ENCODE measurements around the gene SCO2.
"Not testable (repeated sequence)": the region's sequence is repeated elsewhere in the genome, so short reads cannot be mapped to it uniquely, and the experiment has no call there.

DNA sequence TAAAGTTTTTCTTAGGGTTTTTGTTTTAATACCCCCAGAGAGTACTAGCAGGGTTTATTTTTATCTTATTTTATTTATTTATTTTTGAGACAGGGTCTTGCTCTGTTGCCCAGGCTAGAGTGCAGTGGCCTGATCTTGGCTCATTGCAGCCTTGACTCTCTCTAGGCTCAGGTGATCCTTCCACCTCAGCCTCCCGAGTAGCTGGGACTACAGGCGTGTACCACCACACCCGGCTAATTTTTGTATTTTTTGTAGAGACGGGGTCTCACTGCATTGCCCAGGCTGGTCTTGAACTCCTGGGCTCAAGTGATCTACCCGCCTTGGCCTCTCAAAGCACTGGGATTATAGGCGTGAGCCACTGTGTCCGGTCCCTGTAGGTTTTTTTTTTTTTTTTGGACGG, 5.2 kb downstream of the SCO2 start:
- TF ChIP-seq, protein P1, sequence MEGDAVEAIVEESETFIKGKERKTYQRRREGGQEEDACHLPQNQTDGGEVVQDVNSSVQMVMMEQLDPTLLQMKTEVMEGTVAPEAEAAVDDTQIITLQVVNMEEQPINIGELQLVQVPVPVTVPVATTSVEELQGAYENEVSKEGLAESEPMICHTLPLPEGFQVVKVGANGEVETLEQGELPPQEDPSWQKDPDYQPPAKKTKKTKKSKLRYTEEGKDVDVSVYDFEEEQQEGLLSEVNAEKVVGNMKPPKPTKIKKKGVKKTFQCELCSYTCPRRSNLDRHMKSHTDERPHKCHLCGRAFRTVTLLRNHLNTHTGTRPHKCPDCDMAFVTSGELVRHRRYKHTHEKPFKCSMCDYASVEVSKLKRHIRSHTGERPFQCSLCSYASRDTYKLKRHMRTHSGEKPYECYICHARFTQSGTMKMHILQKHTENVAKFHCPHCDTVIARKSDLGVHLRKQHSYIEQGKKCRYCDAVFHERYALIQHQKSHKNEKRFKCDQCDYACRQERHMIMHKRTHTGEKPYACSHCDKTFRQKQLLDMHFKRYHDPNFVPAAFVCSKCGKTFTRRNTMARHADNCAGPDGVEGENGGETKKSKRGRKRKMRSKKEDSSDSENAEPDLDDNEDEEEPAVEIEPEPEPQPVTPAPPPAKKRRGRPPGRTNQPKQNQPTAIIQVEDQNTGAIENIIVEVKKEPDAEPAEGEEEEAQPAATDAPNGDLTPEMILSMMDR (IDR thresholded peaks at IDR 0.05): not testable (repeated sequence)
- TF ChIP-seq POLR2A (IDR thresholded peaks at IDR 0.05): not testable (repeated sequence)

Measured in heart left ventricle (tissue), 13 donors.